Epithelial cell of esophagus (primary cell): ENCODE data around the gene ADAMTSL3.
"Not testable (repeated sequence)": the region's sequence is repeated elsewhere in the genome, so short reads cannot be mapped to it uniquely, and the experiment has no call there.

ENCODE experiments used
- DNase-seq: peaks from one replicate; pipeline ENCODE4 v3.0.0; 2010; ENCODE audit warnings: low read depth
- H3K4me3 ChIP-seq: 2 replicates; pipeline ENCODE4 v1.5.1; 2011; ENCODE audit warnings: mild to moderate bottlenecking, low read length, control low read depth
- CTCF ChIP-seq: IDR thresholded peaks from 2 replicates; pipeline ENCODE4 v1.5.1; 2011; ENCODE audit warnings: low read depth, mild to moderate bottlenecking, low read length, control low read depth, inconsistent platforms; ENCODE audit not compliant: insufficient read depth; ENCODE audit errors: missing control alignments

ADAMTSL3 gene

GRCh38 chr15:84035399-84035766 lies 381.5 kb downstream of the ADAMTSL3 start:
- DNase-seq: peak; percentile 56
- no peak overlapping the region for H3K4me3 ChIP-seq
- peak; percentile 69 for TF ChIP-seq CTCF

GRCh38 chr15:84037301-84037700 lies 383.4 kb downstream of the ADAMTSL3 start:
- no peak for DNase-seq
- H3K4me3 ChIP-seq: no peak overlapping the region
- no peak for TF ChIP-seq CTCF

GRCh38 chr15:84042434-84043056 lies 388.6 kb downstream of the ADAMTSL3 start:
- DNase-seq, H3K4me3 ChIP-seq: not testable (repeated sequence)

GRCh38 chr15:84046064-84046637 lies 392.2 kb downstream of the ADAMTSL3 start:
- DNase-seq: no peak
- TF ChIP-seq CTCF: no peak
- H3K4me3 ChIP-seq: no peak overlapping the region

GRCh38 chr15:84049480-84049879 lies 395.6 kb downstream of the ADAMTSL3 start:
- DNase-seq, H3K4me3 ChIP-seq: not testable (repeated sequence)

- TF ChIP-seq CTCF: no peak
- H3K4me3 ChIP-seq: no peak overlapping the region
- DNase-seq: no peak
Measured at GRCh38 chr15:84050076-84050475, 396.2 kb downstream of the ADAMTSL3 start.

GRCh38 chr15:84051146-84051545 lies 397.2 kb downstream of the ADAMTSL3 start:
- H3K4me3 ChIP-seq, DNase-seq: not testable (repeated sequence)

GRCh38 chr15:84054544-84054943 lies 400.6 kb downstream of the ADAMTSL3 start:
- not testable (repeated sequence) for DNase-seq, H3K4me3 ChIP-seq

- TF ChIP-seq CTCF: no peak
- peak; percentile 16 for DNase-seq
- no peak overlapping the region for H3K4me3 ChIP-seq
Measured at GRCh38 chr15:84057714-84058331, 403.9 kb downstream of the ADAMTSL3 start.

GRCh38 chr15:84063674-84064073 lies 409.8 kb downstream of the ADAMTSL3 start:
- not testable (repeated sequence) for DNase-seq, H3K4me3 ChIP-seq

- not testable (repeated sequence) for H3K4me3 ChIP-seq
- peak; percentile 91 for DNase-seq
Measured at GRCh38 chr15:84068674-84069073, 414.8 kb downstream of the ADAMTSL3 start.

GRCh38 chr15:84078038-84078437 lies 424.1 kb downstream of the ADAMTSL3 start:
- not testable (repeated sequence) for H3K4me3 ChIP-seq, DNase-seq

- H3K4me3 ChIP-seq: not testable (repeated sequence)
- DNase-seq: peak; percentile 54
Measured at GRCh38 chr15:84079325-84079884, 425.5 kb downstream of the ADAMTSL3 start.
